GM19438 (cell line): Measurements from ENCODE around the gene SLC6A15.

Experiments used
- ATAC-seq: cut with Tn5 transposase; IDR thresholded peaks from one replicate; pipeline ENCODE4 v1.9.1; 2021; ENCODE audit warnings: low read depth; ENCODE audit not compliant: unreplicated experiment

The SLC6A15 gene

DNA sequence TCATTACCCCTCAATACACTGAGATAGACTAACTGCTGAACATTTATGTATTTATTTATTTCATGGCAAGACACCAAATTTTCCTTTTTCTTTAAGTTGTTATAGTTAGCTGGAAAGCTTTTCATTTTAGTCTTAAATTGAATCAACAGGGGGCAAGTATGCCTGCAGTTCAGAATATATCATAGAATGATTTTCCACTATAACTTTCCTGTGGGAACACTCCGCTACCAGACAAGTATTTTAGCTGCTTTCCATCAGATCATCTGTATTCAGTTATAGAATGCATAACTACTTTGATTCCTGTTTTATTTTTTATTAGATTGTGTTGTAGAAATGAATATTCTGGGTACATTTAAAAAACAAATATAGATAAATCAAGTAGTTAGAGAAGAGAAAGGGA is 102.0 kb downstream of the SLC6A15 start:
- ATAC-seq, result no peak
